Activated naive CD8-positive, alpha-beta T cell treated with anti-CD3 and anti-CD28 coated beads, Interleukin-2, amount 10 ng/mL, durations not matched to agents 7 days and 5 days (primary cell): ENCODE measurements around the gene BTBD18. TPM values are rescaled to one million over a fixed set of nuclear protein-coding genes. Genes with fewer than 3 reads are reported as not detected.
A peak's percentile ranks its signal among the peaks of the same experiment; 100 is the strongest.

Source experiments
- ATAC-seq: fragments of 150-1000 bp; cut with Tn5 transposase; one replicate; pipeline ENCODE4 v1.10.0; 2021; ENCODE audit warnings: low read depth, moderate library complexity
- POLR2A ChIA-PET: fragments of 350-600 bp; sonication (Branson Sonifier 250); formaldehyde crosslinking; loops from one replicate; lab custom pipeline; 2021; ENCODE audit warnings: antibody characterized with exemption; lab: Charles Lee
- DNase-seq: peaks from one replicate; pipeline ENCODE4 v3.0.0; 2021
- H3K27ac Mint-ChIP-seq: one replicate; pipeline ENCODE4 v1.8.0; 2022; ENCODE audit warnings: mild to moderate bottlenecking, mixed read lengths
- H3K27me3 Mint-ChIP-seq: one replicate; pipeline ENCODE4 v1.8.0; 2022; ENCODE audit warnings: mild to moderate bottlenecking, moderate library complexity, mixed read lengths
- H3K36me3 Mint-ChIP-seq: one replicate; pipeline ENCODE4 v1.8.0; 2021; ENCODE audit warnings: mild to moderate bottlenecking, mixed read lengths
- H3K4me1 Mint-ChIP-seq: one replicate; pipeline ENCODE4 v1.8.0; 2021; ENCODE audit warnings: mixed read lengths
- H3K4me3 Mint-ChIP-seq: one replicate; pipeline ENCODE4 v1.8.0; 2022; ENCODE audit warnings: mild to moderate bottlenecking, moderate library complexity, mixed read lengths
- H3K9me3 Mint-ChIP-seq: one replicate; pipeline ENCODE4 v1.8.0; 2021; ENCODE audit warnings: mixed read lengths
- total RNA-seq, 2 experiments: library from RNA; stranded (reverse); gene quantifications; one replicate each; pipeline ENCODE4 v1.2.3, GENCODE V29; 2021

BTBD18 gene, protein sequence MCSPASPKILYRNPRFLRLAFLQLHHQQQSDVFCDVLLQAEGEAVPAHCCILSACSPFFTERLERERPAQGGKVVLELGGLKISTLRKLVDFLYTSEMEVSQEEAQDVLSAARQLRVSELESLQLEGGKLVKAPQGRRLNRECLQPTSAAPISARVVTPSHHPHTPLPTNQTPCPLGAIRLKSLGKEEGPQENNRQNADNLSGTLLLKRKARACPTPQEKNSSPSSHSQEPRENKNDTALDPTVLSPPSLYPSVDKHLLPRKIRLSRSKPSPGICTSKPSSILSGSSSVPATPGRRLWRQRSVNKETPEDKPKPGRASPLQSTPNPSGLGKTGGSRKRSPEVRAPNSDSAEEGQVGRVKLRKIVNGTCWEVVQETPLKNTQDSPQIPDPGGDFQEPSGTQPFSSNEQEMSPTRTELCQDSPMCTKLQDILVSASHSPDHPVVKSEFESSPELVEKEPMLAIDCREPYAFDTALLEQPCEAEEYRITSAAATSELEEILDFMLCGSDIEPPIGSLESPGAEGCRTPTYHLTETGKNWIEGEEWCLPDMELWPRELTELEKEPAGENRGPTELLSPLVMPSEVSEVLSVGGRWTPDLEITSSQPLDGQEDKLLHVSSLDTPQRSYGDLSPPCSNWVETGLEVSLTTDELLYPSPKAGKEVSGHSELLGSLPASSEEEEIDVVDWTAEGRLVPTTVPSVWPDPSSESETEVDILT
- not detected for total RNA-seq

DNA sequence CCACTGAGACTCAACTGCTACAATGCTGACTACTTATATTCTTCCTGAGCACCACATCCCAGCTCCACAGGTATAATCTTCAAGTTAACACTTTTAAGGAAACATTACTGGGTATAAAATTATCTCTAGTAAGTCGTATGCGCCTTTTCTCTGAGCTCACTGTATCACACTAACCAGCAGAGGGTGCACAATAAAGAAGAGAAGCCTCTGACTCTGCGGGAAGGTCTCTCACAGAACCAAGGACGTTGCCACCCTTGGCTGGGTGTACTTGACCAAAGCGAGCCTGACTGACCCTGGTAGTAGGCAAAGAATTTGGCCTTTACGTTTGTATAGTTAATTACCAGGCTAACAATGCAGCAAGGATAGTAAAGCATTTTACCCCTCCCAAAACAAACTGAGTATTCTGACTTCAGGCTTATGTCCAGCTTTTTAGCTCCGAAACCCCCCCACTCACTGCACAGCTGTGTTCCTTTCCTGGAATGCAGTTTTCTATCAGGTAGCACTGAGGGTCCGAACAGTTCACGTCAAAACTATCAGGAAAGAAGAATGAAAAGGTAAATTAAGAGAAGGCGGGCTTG is at the start of gene BTBD18:
TSS of gene BTBD18 (minus strand) at position 144 of the 578 bp plus-strand sequence. CDS start 631 bp downstream, outside the sequence.
- Mint-ChIP-seq H3K4me3 (no peak within 1 kb of the TSS), H3K36me3 (peaks cover 8% of the 10 kb centered on the region), H3K4me1 (peaks cover 8% of the 10 kb centered on the region), H3K27me3 (no peaks in the 10 kb centered on the region), H3K27ac (peak within 1 kb of the TSS; percentile 65), H3K9me3 (no peaks in the 10 kb centered on the region)
- DNase-seq (no peak), ATAC-seq (peak; percentile 47)
- POLR2A ChIA-PET, result interaction anchor here (1.8 to 2.0 kb wide), 2 partner anchors 10 to 49 kb away, joined by 10 to 13 read pairs; partner anchors contain the start of gene SELENOH

DNA sequence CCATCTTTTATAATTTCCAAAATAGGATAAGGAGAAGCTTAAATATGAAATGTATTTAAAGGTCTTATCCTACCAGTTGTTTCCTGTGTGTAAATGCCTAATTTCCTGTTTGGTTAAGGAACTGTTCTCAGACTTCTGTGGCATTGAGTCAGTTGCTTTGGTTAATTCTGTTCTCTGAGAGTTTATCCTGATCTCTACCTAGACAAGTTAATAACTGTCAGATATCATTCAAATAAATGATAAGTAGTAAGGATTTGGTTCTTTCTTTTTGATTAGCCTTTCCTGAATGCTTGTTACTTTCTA is 49.5 kb upstream of the BTBD18 start:
- H3K36me3 Mint-ChIP-seq, result peaks cover 28% of the 10 kb centered on the region
- peak; percentile 21 for ATAC-seq
- peak overlapping the region; percentile 79 for H3K27ac Mint-ChIP-seq
- H3K4me3 Mint-ChIP-seq, result peak overlapping the region; percentile 28
- POLR2A ChIA-PET, result interaction anchor here (1.1 to 4.1 kb wide), 4 partner anchors 20 to 59 kb away, joined by 3 to 36 read pairs (median 7); partner anchors contain the start of genes BTBD18 and SELENOH
- no peaks in the 10 kb centered on the region for H3K9me3 Mint-ChIP-seq
- no peaks in the 10 kb centered on the region for H3K27me3 Mint-ChIP-seq
- no peak for DNase-seq
- peaks cover 25% of the 10 kb centered on the region for H3K4me1 Mint-ChIP-seq

DNA sequence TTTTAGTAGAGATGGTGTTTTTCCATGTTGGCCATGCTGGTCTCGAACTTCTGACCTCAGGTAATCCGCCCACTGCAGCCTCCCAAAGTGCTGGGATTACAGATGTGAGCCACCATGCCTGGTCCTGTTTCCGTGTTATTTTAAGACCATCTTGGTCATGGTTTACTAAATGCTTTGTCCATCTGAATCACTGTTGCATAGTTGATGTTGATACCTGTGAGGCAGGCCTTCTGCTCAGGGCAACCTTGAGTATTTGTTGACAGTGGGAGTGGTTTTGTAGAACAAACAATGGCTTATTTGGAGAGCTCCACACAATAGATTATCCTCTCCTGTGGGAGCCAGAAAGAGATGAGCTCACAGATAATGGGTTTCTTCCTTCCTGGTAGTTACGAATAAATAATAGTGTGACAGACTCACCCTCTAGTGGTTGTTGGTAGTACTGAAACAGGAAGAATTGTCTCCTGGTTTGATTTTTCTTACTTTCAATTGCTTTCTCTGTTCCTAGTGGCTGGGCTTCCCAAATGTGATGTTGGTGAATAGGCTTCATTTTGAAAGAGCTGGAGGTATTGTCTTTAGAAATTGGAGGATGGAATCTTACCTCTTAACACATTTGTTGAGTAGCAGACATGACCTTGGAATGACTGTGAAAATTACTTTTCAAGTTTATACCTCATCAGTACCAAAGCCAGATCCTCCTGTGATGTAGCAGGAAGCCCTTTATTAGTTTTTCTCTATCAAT is 49.0 kb upstream of the BTBD18 start:
- ATAC-seq (peak; percentile 81), DNase-seq (no peak)
- H3K27me3 Mint-ChIP-seq, result no peaks in the 10 kb centered on the region
- H3K4me3 Mint-ChIP-seq, result peak overlapping the region; percentile 55
- H3K36me3 Mint-ChIP-seq, result peaks cover 28% of the 10 kb centered on the region
- POLR2A ChIA-PET, result interaction anchor here (0.6 to 4.1 kb wide), 7 partner anchors 20 to 832 kb away, joined by 3 to 36 read pairs (median 4); partner anchors contain the start of genes BTBD18 and SELENOH
- no peaks in the 10 kb centered on the region for H3K9me3 Mint-ChIP-seq
- peaks cover 25% of the 10 kb centered on the region for H3K4me1 Mint-ChIP-seq
- peak overlapping the region; percentile 79 for H3K27ac Mint-ChIP-seq

DNA sequence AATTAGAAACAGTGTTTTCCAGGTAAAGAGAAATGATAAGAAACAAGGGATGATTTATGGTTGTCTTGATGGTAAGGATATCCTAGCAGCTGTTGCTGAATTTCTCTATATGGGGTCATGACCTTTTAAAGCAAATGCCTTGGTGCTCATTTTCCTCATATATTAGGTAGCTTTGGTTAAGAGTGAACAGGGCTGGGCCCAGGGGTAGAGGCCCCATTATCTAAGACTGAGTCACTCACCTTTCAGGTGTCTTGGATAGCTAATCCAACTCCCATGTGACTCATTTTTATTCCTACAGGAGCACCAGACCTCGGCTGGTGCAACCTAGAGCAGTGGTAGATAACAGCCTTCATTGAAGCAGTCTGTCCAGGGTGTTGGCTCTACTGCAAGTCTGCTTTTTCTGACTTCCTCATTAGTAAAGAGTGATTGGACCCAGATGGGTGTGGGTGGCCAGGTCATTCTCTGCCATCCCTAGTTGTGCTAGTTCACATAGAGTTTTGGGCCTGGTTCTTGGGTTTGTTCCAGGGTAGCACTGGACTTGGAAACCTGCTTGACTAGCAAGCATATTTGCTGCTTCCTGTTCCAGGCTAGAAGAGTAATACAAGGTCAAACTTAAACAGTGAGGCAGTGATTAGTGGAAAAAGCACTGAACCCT is 47.4 kb upstream of the BTBD18 start:
- Mint-ChIP-seq H3K36me3 (peaks cover 28% of the 10 kb centered on the region), H3K4me3 (no peak overlapping the region), H3K27me3 (no peaks in the 10 kb centered on the region), H3K27ac (peak overlapping the region; percentile 83), H3K9me3 (no peaks in the 10 kb centered on the region), H3K4me1 (peaks cover 32% of the 10 kb centered on the region)
- POLR2A ChIA-PET, result interaction anchor here (0.6 to 4.1 kb wide), 3 partner anchors 57 to 1712 kb away, joined by 3 to 36 read pairs (median 4); partner anchors contain the start of gene SELENOH
- DNase-seq (no peak), ATAC-seq (no peak)

DNA sequence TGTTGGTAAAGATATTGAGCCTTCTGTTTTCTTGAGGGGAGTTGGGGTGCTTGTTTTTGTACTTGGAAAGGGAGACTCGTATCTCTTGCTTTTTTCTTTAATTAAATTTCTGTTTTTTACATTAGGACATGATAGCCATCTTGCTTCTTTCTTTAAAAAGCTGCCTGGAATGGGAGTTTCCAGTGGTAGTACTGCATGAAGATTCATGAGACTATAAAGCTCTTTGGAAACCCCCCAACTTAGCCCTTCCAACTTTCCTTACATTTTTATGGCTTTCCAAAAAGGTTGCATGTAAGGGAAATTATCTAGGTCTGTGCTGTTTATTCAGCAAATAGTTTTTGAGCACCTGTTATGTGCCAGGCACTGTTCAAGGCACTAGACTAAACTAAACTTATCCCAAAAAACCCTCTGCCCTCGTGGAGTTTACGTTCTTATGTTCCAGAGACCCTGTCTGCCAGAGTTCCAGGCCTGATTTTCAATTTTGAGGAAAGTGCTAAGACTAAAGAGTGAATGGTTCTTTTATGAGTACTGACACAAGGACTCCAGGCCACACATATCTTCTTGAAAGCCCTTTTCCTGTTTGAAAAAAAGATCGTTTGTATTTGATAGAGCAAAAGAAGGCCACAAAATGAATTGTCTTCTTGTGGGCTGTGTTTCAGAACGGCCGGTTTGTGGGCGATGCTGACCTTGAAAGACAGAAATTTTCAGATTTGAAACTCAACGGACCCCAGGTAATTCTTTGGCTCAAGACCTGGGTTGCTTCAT is 41.9 kb upstream of the BTBD18 start:
- Mint-ChIP-seq H3K4me3 (peak overlapping the region; percentile 60), H3K27me3 (no peaks in the 10 kb centered on the region), H3K4me1 (peaks cover 46% of the 10 kb centered on the region), H3K36me3 (peaks cover 22% of the 10 kb centered on the region), H3K9me3 (no peaks in the 10 kb centered on the region), H3K27ac (peak overlapping the region; percentile 79)
- POLR2A ChIA-PET, result interaction anchor here (0.6 to 3.1 kb wide), 4 partner anchors 52 to 1350 kb away, joined by 3 to 18 read pairs (median 3); partner anchors contain the start of gene SELENOH
- DNase-seq (no peak), ATAC-seq (no peak)

DNA sequence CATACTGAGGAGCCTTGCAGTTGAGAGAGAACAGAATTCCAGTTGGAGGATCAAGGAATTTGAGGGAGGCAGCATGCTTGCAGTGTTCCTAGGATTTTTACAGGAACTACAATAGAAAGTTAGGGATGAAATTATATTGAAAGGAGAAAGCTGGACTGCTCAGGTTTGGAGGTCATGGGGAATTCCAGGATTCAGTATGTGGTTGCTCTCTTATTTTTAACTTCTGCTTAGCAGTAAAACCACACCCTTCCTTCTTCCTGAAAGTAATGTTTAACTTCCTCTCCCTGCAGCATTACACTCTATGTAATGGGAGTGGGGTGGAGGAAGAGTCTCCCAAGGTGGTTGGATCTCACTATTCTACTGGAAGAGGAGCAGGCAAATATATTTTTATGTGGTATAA is 41.3 kb upstream of the BTBD18 start:
- ATAC-seq, result no peak
- Mint-ChIP-seq H3K27me3 (no peaks in the 10 kb centered on the region), H3K4me3 (peak overlapping the region; percentile 60), H3K4me1 (peaks cover 48% of the 10 kb centered on the region), H3K36me3 (peaks cover 22% of the 10 kb centered on the region), H3K9me3 (no peaks in the 10 kb centered on the region), H3K27ac (peak overlapping the region; percentile 79)
- no peak for DNase-seq
- POLR2A ChIA-PET, result interaction anchor here (0.6 to 3.1 kb wide), 5 partner anchors 51 to 1351 kb away, joined by 3 to 18 read pairs (median 3); partner anchors contain the start of gene SELENOH

DNA sequence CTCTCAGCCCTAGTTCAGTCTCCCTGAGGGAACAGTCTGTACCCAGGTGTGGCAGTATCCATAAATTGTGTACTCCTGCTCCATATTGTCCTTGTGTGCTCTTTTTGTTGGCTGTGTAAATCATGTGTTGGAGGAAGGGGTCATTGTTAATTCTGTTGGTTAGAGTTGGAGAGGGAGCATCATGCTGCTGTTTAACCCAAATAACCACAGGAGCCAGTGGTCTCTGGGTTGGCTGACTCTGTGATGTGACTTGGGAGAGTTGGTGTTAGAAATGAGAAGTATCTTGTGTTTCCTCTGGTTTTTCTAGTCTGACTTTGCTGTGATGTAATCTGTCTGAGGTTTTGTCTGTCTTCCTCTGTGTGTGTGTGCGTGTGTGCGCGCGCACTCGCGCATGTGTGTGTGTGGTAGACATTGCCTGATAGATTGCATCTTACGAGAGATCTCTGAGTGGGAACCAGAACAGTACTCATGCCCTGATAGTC is 40.5 kb upstream of the BTBD18 start:
- Mint-ChIP-seq H3K27me3 (no peaks in the 10 kb centered on the region), H3K36me3 (peaks cover 20% of the 10 kb centered on the region), H3K27ac (peak overlapping the region; percentile 92), H3K4me3 (peak overlapping the region; percentile 79), H3K9me3 (no peaks in the 10 kb centered on the region), H3K4me1 (peaks cover 54% of the 10 kb centered on the region)
- DNase-seq (peak; percentile 83), ATAC-seq (peak; percentile 95)
- POLR2A ChIA-PET, result interaction anchor here (0.7 to 3.1 kb wide), 3 partner anchors 51 to 785 kb away, joined by 3 to 18 read pairs (median 3); partner anchors contain the start of gene SELENOH

DNA sequence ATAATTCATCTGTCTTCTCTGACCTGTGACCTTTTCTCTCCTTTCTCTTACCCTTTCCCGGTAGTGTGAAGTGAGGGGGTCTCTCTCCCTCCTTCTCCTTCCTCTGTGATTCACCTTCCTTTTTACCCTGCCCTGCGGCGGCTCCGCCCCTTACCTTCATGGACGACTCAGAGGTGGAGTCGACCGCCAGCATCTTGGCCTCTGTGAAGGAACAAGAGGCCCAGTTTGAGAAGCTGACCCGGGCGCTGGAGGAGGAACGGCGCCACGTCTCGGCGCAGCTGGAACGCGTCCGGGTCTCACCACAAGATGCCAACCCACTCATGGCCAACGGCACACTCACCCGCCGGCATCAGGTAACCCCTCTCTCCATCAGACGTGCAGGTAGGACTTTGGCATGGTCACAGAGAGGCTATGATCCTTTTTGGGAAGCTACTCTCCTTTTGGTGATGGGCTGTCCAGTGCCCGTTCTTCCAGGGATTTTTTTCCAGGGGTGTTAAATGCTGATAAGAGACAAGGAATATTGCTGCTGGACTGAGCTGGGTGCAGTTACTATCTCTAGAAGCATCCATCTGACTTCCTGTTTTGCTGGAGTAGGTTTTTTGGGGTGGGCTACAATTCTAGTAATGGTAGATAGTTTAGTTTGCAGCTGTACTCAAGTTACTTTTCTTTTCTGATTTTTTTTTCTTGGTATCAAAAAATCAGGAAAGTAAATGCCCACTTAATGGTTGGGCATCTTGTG is 39.9 kb upstream of the BTBD18 start:
- no peak for DNase-seq
- peak overlapping the region; percentile 92 for H3K27ac Mint-ChIP-seq
- POLR2A ChIA-PET, result interaction anchor here (0.6 to 3.1 kb wide), 2 partner anchors 50 to 153 kb away, joined by 4 to 18 read pairs; partner anchors contain the start of gene SELENOH
- peaks cover 17% of the 10 kb centered on the region for H3K36me3 Mint-ChIP-seq
- peaks cover 57% of the 10 kb centered on the region for H3K4me1 Mint-ChIP-seq
- no peak for ATAC-seq
- H3K4me3 Mint-ChIP-seq, result peak overlapping the region; percentile 79
- H3K27me3 Mint-ChIP-seq, result no peaks in the 10 kb centered on the region
- no peaks in the 10 kb centered on the region for H3K9me3 Mint-ChIP-seq

DNA sequence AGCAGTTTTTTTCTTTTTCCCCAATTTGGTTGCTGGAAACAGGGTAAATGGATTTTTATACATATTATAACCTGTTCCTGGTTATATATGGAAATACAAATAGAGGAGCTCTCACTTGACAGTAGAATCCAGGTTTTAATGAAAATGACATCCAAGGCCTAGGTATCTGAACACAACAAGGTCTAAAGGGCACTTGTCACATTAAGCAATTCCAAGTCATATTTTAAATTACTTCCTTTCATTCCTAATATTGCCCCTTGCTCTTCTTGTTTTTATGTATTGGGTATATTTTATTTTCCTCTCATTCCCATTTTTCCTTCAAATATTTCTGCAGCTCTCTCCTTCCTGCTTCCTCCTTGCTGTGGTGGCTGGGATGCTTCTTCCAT is 37.1 kb upstream of the BTBD18 start:
- peaks cover 49% of the 10 kb centered on the region for H3K4me1 Mint-ChIP-seq
- no peak overlapping the region for H3K27ac Mint-ChIP-seq
- ATAC-seq (no peak), DNase-seq (no peak)
- H3K36me3 Mint-ChIP-seq, result peaks cover 5% of the 10 kb centered on the region
- H3K27me3 Mint-ChIP-seq, result no peaks in the 10 kb centered on the region
- no peak overlapping the region for H3K4me3 Mint-ChIP-seq
- POLR2A ChIA-PET, result interaction anchor here (1.6 kb wide), 1 partner anchor 47 kb away, joined by 3 read pairs; no protein-coding TSS in a partner anchor
- H3K9me3 Mint-ChIP-seq, result no peaks in the 10 kb centered on the region

DNA sequence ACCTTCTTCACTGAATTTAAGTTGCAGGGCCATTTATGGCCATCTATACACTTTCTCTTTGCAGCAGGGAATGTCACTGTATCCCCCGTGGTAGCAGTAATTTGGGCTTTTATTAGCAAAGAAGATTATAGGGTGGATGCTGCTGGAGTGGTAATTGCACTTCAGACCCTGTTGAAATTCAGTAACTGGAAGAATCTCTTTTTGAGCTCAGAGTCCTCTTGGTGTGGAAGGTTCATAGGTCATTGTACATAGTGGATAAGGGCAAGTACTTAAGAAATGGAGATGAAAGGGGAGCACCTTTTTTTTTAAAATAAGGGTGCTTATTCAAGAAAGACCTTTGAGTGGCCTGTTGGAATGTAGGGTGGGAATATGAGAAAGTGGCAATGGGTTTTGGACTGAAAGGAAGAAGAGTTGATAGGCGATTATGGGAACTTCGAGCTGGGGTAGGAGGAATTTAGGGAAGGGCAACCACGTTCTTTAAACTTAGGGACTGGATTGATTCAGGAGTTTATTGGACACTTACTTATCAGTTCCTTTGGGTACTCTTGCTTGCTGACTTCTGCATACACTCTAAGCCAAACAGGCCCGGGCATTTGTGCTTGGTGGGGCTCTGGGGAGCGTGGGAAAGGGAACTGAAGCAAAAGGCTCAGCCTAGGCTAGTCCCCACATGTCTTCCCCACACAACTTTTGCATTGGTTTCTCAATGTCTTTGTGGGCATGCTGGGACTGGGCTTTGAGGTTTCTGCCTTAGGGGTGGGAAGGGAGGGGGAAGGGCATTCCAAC is 36.5 kb upstream of the BTBD18 start:
- Mint-ChIP-seq H3K4me1 (peaks cover 43% of the 10 kb centered on the region), H3K36me3 (peaks cover 5% of the 10 kb centered on the region), H3K27me3 (no peaks in the 10 kb centered on the region), H3K4me3 (no peak overlapping the region), H3K27ac (peak overlapping the region; percentile 2), H3K9me3 (no peaks in the 10 kb centered on the region)
- ATAC-seq (no peak), DNase-seq (no peak)
- POLR2A ChIA-PET, result interaction anchor here (1.6 kb wide), 1 partner anchor 46 kb away, joined by 3 read pairs; no protein-coding TSS in a partner anchor
